ENCODE measurements around the gene LOXHD1. TPM values are rescaled to one million over a fixed set of nuclear protein-coding genes. Genes with fewer than 3 reads are reported as not detected.

LOXHD1 gene
- total and polyA plus RNA-seq, 8 donors: 0.12 to 0.46 (median 0.15) TPM; not detected in 2

- ATAC-seq: no peak
Observed at GRCh38 chr18:46650681-46651080, 6.3 kb downstream of the LOXHD1 start.

GRCh38 chr18:46649071-46649862, 7.8 kb downstream of the LOXHD1 start:
- DNase-seq (no peak), FAIRE-seq (no peak), ATAC-seq (no peak)
- H3K36me3 ChIP-seq: no peaks in the 10 kb centered on the region
- intact Hi-C loops (cut with DNase I): no loop called here
- no peak for TF ChIP-seq CTCF (IDR thresholded peaks at IDR 0.05)
- H3K27ac ChIP-seq: no peak overlapping the region
- no peak overlapping the region for H3K4me3 ChIP-seq
- no peaks in the 10 kb centered on the region for H3K9me3 ChIP-seq
- no peaks in the 10 kb centered on the region for H3K27me3 ChIP-seq
- WGBS, 2 donors: 55 to 74% methylated on average over 12 of the region's 12 CpGs
- no peaks in the 10 kb centered on the region for H3K4me1 ChIP-seq

More at GRCh38 chr18:46650681-46651080, 6.3 kb downstream of the LOXHD1 start:
- H3K36me3 ChIP-seq: no peaks in the 10 kb centered on the region
- intact Hi-C loops (cut with DNase I): loop anchor here in 2 of 3 donors (5.0 to 10.0 kb wide), 3 partner anchors 366 to 498 kb away; no protein-coding TSS in a partner anchor
- no peaks in the 10 kb centered on the region for H3K4me1 ChIP-seq
- no peak overlapping the region for H3K27ac ChIP-seq
- no peaks in the 10 kb centered on the region for H3K9me3 ChIP-seq
- FAIRE-seq: no peak
- DNase-seq: no peak
- no peak overlapping the region for H3K4me3 ChIP-seq
- 40 to 48% methylated on average over 4 of the region's 4 CpGs for WGBS, 2 donors
- H3K27me3 ChIP-seq: no peaks in the 10 kb centered on the region
- TF ChIP-seq CTCF (IDR thresholded peaks at IDR 0.05): no peak

- TF ChIP-seq CTCF (IDR thresholded peaks at IDR 0.05): no peak
- 61 to 69% methylated on average over 7 of the region's 7 CpGs for WGBS, 2 donors
- Histone ChIP-seq H3K4me3 (no peak overlapping the region), H3K4me1 (no peaks in the 10 kb centered on the region), H3K27me3 (no peaks in the 10 kb centered on the region), H3K27ac (no peak overlapping the region), H3K36me3 (no peaks in the 10 kb centered on the region), H3K9me3 (no peaks in the 10 kb centered on the region)
- FAIRE-seq (no peak), DNase-seq (no peak), ATAC-seq (no peak)
- intact Hi-C loops (cut with DNase I): no loop called here
Observed at GRCh38 chr18:46646468-46646867, 10.6 kb downstream of the LOXHD1 start.

GRCh38 chr18:46642561-46642960, 14.5 kb downstream of the LOXHD1 start:
- Histone ChIP-seq H3K36me3 (no peaks in the 10 kb centered on the region), H3K4me3 (no peak overlapping the region), H3K27me3 (no peaks in the 10 kb centered on the region), H3K9me3 (no peaks in the 10 kb centered on the region), H3K4me1 (no peaks in the 10 kb centered on the region), H3K27ac (no peak overlapping the region)
- DNase-seq (no peak), FAIRE-seq (no peak), ATAC-seq (no peak)
- intact Hi-C loops (cut with DNase I): no loop called here
- WGBS, 2 donors: 68 to 72% methylated on average over 5 of the region's 5 CpGs
- TF ChIP-seq CTCF (IDR thresholded peaks at IDR 0.05): no peak

GRCh38 chr18:46641917-46642316, 15.1 kb downstream of the LOXHD1 start:
- no peak for TF ChIP-seq CTCF (IDR thresholded peaks at IDR 0.05)
- Histone ChIP-seq H3K36me3 (no peaks in the 10 kb centered on the region), H3K4me1 (no peaks in the 10 kb centered on the region), H3K27ac (no peak overlapping the region), H3K27me3 (no peaks in the 10 kb centered on the region), H3K4me3 (no peak overlapping the region), H3K9me3 (no peaks in the 10 kb centered on the region)
- DNase-seq (no peak), FAIRE-seq (no peak), ATAC-seq (no peak)
- intact Hi-C loops (cut with DNase I): no loop called here
- 70 to 79% methylated on average over 7 of the region's 7 CpGs for WGBS, 2 donors

Data from pancreas (tissue), 10 donors.